UCSD-AML1 (cell line): ENCODE data around the gene FYB1.
A peak's percentile ranks its signal among the peaks of the same experiment; 100 is the strongest.
"Not testable (repeated sequence)": the region's sequence is repeated elsewhere in the genome, so short reads cannot be mapped to it uniquely, and the experiment has no call there.

Experiments
- DNase-seq: peaks from one replicate; lab custom pipeline; 2025; ENCODE audit not compliant: unreplicated experiment; lab: John Stamatoyannopoulos, UW

Gene FYB1

GRCh38 chr5:39219437-39219836 lies at the start of gene FYB1:
Gene FYB1, minus strand, starts transcription at chr5:39219563. Its CDS starts 16,603 bp downstream, at chr5:39202960.
- peak; percentile 67 for DNase-seq

GRCh38 chr5:39267186-39267585 lies 47.8 kb upstream of the FYB1 start:
- DNase-seq: no peak

- peak; percentile 30 for DNase-seq
Observed at GRCh38 chr5:39266442-39266841, 47.1 kb upstream of the FYB1 start.

GRCh38 chr5:39264528-39264927 lies 45.2 kb upstream of the FYB1 start:
- no peak for DNase-seq

GRCh38 chr5:39262981-39263380 lies 43.6 kb upstream of the FYB1 start:
- no peak for DNase-seq

GRCh38 chr5:39260095-39260494 lies 40.7 kb upstream of the FYB1 start:
- DNase-seq: no peak

GRCh38 chr5:39257554-39257953 lies 38.2 kb upstream of the FYB1 start:
- DNase-seq: no peak

GRCh38 chr5:39256477-39257235 lies 37.3 kb upstream of the FYB1 start:
- no peak for DNase-seq

- DNase-seq: no peak
Observed at GRCh38 chr5:39255406-39255805, 36.0 kb upstream of the FYB1 start.

- no peak for DNase-seq
Observed at GRCh38 chr5:39254671-39255070, 35.3 kb upstream of the FYB1 start.

GRCh38 chr5:39253196-39253595 lies 33.8 kb upstream of the FYB1 start:
- DNase-seq: no peak

GRCh38 chr5:39249564-39250274 lies 30.4 kb upstream of the FYB1 start:
- no peak for DNase-seq

- DNase-seq: no peak
Observed at GRCh38 chr5:39249069-39249468, 29.7 kb upstream of the FYB1 start.

- no peak for DNase-seq
Observed at GRCh38 chr5:39240750-39241149, 21.4 kb upstream of the FYB1 start.

- DNase-seq: no peak
Observed at GRCh38 chr5:39238366-39239105, 19.2 kb upstream of the FYB1 start.

- DNase-seq: no peak
Observed at GRCh38 chr5:39236718-39237117, 17.4 kb upstream of the FYB1 start.

- no peak for DNase-seq
Observed at GRCh38 chr5:39235648-39236047, 16.3 kb upstream of the FYB1 start.

GRCh38 chr5:39234494-39234893 lies 15.1 kb upstream of the FYB1 start:
- not testable (repeated sequence) for DNase-seq

GRCh38 chr5:39233783-39234182 lies 14.4 kb upstream of the FYB1 start:
- no peak for DNase-seq

- no peak for DNase-seq
Observed at GRCh38 chr5:39231705-39232525, 12.6 kb upstream of the FYB1 start.

- DNase-seq: no peak
Observed at GRCh38 chr5:39228596-39228995, 9.2 kb upstream of the FYB1 start.
